HG02840 (cell line): ENCODE results near the gene SAV1.
"Not testable (repeated sequence)": the region's sequence is repeated elsewhere in the genome, so short reads cannot be mapped to it uniquely, and the experiment has no call there.

Source experiments
- ATAC-seq: cut with Tn5 transposase; IDR thresholded peaks from one replicate; pipeline ENCODE4 v1.9.1; 2021; ENCODE audit warnings: mild to moderate bottlenecking, moderate library complexity, moderate number of reproducible peaks; ENCODE audit not compliant: unreplicated experiment, low FRiP score

The SAV1 gene

DNA sequence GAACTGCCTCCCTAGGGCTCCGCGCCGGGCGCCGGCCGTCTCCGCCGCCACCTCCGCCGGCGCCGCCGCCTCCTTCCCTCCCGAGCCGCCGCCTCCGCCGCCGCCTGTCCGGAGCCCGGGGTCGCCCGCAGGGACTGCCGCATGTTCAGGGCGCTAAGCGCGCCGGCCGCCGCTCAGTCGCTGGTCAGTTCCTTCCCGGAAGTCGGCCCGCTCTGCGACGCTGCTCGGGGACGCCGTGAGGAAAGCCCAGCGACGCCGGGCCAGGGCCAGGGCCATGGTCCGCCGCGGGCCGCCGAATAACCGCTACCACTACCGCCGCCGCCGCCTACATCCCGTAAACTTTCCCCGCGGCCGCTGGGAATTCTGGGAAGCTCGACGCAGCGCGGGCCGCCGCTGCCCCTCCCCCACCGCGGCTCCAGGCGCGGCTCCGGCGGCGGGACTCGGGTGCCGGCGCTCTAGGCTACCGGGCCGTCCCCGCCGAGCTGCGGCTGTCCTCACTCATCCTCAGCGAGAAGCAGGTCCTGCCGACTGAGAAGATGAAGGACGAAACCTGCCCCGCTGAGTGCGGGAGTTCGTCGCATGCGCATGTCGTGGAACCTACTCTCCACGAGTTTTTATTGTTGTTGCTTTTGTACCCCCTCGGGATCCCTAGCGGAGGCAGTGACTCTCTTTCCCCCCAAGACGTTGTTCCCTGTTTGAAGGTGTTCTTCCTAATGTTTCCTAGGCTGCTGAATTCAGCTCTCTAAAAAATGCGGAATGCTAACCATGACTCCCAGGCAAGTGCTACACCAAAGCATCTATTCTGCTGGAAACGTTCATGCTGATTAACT, at the start of gene SAV1:
Gene SAV1 (minus strand): TSS at position 311 of the 830 bp plus-strand sequence. CDS start 339 bp downstream, outside the sequence.
- ATAC-seq, result peak; percentile 65

DNA sequence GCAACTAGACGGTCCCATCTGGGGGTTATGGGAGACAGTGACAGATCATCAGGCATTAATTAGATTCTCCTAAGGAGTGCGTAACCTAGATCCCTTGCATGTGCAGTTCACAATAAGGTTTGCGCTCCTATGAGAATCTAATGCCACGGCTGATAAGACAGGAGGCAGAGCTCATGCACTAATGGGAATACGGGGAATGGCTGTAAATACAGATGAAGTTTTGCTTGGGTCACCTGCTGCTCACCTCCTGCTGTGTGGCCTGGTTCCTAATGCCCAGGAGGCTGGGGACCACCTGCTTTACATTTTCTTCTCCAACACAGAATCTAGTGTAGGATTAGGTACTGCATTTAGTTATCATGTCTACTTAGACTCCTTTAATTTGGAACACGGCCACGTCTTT, 49.7 kb upstream of the SAV1 start:
- ATAC-seq, result no peak

- no peak for ATAC-seq
These were observed 46.5 kb upstream of the SAV1 start for GRCh38 chr14:50714450-50715073.

- no peak for ATAC-seq
These were observed 42.9 kb upstream of the SAV1 start for GRCh38 chr14:50711043-50711442.

DNA sequence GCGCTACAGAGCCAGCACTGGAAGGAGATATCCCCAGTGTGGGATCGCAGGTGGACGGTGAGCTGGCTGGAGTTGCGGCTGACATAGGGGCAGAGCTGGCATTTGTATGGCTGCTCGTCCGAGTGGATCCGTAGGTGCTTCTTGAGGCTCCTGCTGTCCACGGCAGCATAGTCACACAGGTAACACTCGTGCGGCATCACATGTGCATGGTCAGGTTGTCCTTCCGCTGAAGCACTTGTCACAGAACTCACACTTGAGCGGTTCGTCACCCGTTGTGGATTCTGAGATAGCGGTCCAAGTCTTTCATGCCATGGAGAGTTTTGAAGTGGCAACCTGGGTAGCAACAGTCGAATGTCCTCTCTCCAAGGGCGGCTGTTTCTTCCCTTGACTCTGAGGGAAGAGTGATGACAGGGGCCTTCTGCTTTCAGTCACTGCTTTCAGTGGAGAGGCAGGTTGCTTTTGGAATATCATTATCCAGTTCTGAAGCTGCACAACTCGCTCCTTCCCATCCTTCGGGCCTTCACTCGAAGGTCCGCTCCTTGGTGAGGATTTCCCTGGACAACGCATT, 37.0 kb upstream of the SAV1 start:
- no peak for ATAC-seq

GRCh38 chr14:50704454-50705010, 36.4 kb upstream of the SAV1 start:
- ATAC-seq, result no peak

DNA sequence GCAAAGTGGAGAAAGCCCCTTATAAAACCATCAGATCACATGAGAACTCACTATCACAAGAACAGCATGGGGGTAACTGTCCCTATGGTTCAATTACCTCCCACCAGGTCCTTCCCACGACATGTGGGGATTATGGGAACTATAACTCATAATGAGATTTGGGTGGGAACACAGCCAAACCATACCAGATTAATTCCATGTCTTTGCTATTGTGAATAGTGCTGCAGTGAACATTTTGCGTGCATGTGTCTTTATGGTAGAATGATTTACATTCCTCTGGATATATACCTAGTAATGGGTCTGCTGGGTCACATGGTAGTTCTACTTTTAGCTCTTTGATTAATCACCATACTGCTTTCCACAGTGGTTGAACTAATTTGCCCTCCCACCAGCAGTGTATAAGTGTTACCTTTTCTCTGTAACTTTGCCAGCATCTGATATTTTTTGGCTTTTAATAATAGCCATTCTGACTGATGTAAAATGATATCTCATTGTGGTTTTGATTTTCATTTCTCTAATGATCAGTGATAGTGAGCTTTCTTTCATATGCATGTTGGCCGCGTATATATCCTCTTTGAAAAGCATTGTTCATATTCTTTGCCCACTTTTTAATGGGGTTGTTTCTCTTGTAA, 29.7 kb upstream of the SAV1 start:
- ATAC-seq, result no peak

GRCh38 chr14:50694260-50694659, 26.2 kb upstream of the SAV1 start:
- ATAC-seq, result not testable (repeated sequence)

DNA sequence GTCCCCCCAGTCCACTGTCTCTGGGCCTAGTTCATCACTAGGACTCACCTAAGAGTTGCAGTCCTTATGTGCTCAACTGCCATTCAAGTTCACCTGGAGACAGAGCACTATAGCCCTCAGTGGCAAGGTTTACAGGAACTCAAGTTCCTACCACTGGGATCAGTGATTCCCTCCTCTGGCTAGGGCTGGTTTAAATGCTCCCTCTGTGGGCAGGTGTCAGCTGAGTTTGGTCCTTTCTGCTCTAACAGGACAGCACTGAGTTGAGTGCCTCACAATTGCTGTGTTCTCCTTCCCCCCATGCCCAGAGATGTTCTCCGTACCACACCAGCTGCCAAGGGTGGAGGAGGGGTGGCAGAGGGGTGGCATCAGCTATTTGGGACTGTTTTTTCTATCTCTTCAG, 20.8 kb upstream of the SAV1 start:
- no peak for ATAC-seq

DNA sequence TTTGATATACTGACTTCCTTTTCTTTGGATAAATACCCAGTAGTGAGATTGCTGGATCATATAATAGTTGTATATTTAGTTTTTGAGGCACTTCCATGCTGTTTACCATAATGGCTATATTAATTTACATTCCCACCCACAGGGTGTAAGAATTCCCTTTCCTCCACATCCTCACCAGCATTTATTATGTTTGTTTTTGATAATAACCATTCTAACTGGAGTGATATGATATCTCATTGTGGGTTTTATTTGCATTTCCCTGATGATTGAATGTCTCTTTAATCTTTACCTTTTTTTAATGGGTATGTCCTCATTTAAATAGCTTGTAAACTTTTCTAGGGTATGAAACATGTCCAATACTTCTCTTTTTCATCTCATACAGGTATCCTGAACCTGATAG, 11.6 kb upstream of the SAV1 start:
- ATAC-seq, result no peak

DNA sequence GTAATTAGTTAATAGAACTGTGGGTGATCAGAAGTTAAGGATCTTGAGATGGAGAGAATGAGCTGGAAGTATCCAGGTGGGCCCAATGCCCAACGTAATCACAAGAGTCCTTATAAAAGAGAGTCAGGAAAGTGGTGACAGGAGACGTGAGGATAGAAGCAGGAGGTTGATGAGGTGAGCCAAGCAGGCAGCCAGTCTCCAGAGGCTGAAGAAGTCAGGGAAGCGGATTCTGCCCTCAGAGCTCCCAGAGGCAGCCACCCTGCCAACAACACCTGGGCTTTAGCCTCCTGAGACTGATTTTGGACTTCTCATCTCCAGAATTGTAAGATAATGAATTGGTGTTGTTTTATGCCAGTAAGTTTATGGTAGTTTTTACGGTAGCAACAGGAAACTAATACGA, 10.1 kb upstream of the SAV1 start:
- ATAC-seq, result no peak

DNA sequence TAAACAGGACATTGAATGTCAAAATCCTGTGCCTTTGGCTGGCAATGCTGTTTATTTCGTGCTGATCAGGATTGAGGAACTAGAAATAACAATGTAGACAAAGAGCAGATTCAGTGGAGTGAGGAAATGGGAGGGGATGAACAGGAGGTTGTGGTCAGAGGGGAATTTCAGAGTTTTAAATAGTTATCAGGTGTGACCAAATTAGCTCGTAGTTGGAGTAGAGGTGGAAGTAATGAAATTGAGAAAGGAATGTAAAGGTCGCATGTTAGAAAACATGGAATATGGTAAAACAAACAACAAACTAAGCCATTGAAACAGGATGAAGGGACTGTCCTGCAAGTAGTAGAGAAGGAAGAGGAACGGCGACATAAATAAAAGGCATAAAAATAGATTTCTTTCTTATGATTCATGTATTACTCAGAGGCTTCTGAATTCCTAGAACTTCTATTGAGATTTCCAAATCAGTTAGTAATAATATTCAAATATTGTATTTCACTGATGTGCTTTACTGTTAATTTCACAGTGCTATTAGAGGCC, 9.5 kb upstream of the SAV1 start:
- no peak for ATAC-seq

DNA sequence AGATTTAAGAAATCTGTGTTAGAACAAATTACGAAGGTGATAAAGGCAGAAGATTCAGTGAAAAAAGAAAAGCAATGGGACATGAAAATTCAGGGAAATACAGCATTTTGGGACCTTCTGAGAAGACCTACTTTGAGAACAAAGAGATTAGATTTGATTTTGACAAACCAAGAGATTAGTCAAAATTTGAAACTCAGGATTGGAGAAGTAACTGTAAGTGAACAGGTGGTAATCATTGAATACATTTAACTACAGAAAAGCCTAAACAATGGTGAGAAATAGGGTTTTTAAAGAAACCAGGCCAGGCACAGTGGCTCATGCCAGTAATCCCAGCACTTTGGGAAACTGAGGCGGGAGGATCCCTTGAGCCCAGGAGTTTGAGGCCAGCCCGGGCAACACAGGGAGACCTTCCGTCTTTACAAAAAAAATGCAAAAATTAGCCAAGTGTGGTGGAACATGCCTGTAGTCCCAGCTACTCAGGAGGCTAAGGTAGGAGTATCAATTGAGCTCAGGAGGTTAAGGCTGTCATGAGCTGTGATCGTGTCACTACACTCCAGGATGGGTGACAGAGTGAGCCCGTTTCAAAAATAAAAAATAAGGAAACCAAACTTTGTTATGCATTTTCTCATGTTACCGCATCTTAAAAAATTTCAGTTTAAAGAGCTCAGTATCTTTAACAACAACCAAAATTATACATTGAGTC, 8.9 kb upstream of the SAV1 start:
- ATAC-seq, result no peak

- no peak for ATAC-seq
These were observed 7.5 kb upstream of the SAV1 start for GRCh38 chr14:50675597-50675996.

- ATAC-seq, result no peak
These were observed 2.8 kb upstream of the SAV1 start for GRCh38 chr14:50670866-50671256.

- no peak for ATAC-seq
These were observed 2.2 kb upstream of the SAV1 start for GRCh38 chr14:50670196-50670865.

GRCh38 chr14:50669441-50669986, 1.4 kb upstream of the SAV1 start:
- ATAC-seq, result no peak

DNA sequence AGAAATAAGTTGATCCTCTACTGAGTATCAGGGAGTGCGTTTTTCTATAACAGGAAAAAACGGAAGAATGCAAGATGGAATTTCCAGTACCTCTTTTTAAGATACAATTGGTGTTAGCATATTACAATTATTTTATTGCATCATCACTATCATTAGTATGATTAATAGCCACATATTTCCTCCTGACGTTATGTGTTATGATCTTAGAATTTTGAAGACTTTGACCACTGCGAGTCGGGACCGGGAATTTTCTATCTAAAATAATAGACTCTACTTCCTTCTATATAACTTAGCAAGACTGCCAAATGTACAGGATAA, 679 bp upstream of the SAV1 start:
- no peak for ATAC-seq

DNA sequence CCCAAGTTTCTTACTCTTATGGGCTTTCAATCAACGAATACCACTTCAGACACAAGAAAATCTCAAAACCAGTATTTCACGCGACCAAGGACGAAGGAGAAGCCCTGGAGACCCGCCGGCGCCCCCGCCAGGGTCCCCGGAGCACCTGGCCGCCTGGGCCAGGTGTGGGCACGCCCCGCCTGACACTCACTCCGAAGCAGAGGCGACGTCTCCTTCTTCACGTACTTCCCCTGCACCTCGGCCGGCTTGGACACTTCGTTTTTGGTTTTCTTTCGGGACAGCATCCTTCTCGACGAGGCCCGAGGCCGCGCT, 466 bp downstream of the SAV1 start:
- ATAC-seq, result peak; percentile 38
